MM.1S (cell line): ENCODE results near the gene FGD1.

Experiments used
- DNase-seq: peaks from one replicate; pipeline ENCODE4 v3.0.0-alpha.2; 2015
- H2AFZ ChIP-seq: fragments of 300-600 bp; sonication (generic); 2 replicates; pipeline ENCODE4 v1.6.0; 2016; ENCODE audit warnings: antibody characterized with exemption, low read length
- H3F3A ChIP-seq: fragments of 300-600 bp; sonication (generic); 2 replicates; pipeline ENCODE4 v1.6.1; 2016; ENCODE audit warnings: mild to moderate bottlenecking, antibody characterized with exemption, low read length, moderate library complexity, mixed read lengths; ENCODE audit not compliant: insufficient read depth
- H3K27ac ChIP-seq: fragments of 300-600 bp; sonication (generic); 2 replicates; pipeline ENCODE4 v1.5.1; 2016; ENCODE audit warnings: mild to moderate bottlenecking, low read length
- H3K27me3 ChIP-seq: fragments of 300-600 bp; sonication (generic); replicated peaks from 2 replicates; pipeline ENCODE4 v1.6.0; 2016; ENCODE audit warnings: low read length; ENCODE audit not compliant: insufficient read depth
- H3K36me3 ChIP-seq: fragments of 300-600 bp; sonication (generic); replicated peaks from 2 replicates; pipeline ENCODE4 v1.6.1; 2016; ENCODE audit warnings: mild to moderate bottlenecking, low read length, mixed read lengths; ENCODE audit not compliant: insufficient read depth
- H3K4me1 ChIP-seq: fragments of 300-600 bp; sonication (generic); 2 replicates; pipeline ENCODE4 v1.6.1; 2016; ENCODE audit warnings: low read length, mixed read lengths
- H3K4me2 ChIP-seq: fragments of 300-600 bp; sonication (generic); 2 replicates; pipeline ENCODE4 v1.6.0; 2016; ENCODE audit warnings: low read depth, low read length
- H3K4me3 ChIP-seq: fragments of 300-600 bp; sonication (generic); 2 replicates; pipeline ENCODE4 v1.5.1; 2016; ENCODE audit warnings: low read length, mixed read lengths
- H3K79me2 ChIP-seq: fragments of 300-600 bp; sonication (generic); 2 replicates; pipeline ENCODE4 v1.6.1; 2016; ENCODE audit warnings: mixed run types, low read length, mixed read lengths
- H3K9ac ChIP-seq: fragments of 300-600 bp; sonication (generic); 2 replicates; pipeline ENCODE4 v1.6.1; 2016; ENCODE audit warnings: low read length, mixed read lengths
- H3K9me2 ChIP-seq: fragments of 300-600 bp; sonication (generic); replicated peaks from 2 replicates; pipeline ENCODE4 v1.6.1; 2016; ENCODE audit warnings: mild to moderate bottlenecking, low read length, mixed read lengths; ENCODE audit not compliant: insufficient read depth
- H3K9me3 ChIP-seq: fragments of 300-600 bp; sonication (generic); replicated peaks from 2 replicates; pipeline ENCODE4 v1.6.1; 2016; ENCODE audit warnings: mild to moderate bottlenecking, low read length, mixed read lengths; ENCODE audit not compliant: insufficient read depth
- H4K20me1 ChIP-seq: fragments of 300-600 bp; sonication (generic); 2 replicates; pipeline ENCODE4 v1.6.1; 2016; ENCODE audit warnings: mild to moderate bottlenecking, low read length, moderate library complexity, mixed read lengths; ENCODE audit not compliant: insufficient read depth
- CTCF ChIP-seq: fragments of 300-600 bp; sonication (generic); IDR thresholded peaks from 2 replicates; pipeline ENCODE4 v1.5.1; 2016; ENCODE audit warnings: antibody characterized with exemption, low read length, mixed read lengths
- EZH2 ChIP-seq: fragments of 300-600 bp; sonication (generic); optimal IDR thresholded peaks from 2 replicates; pipeline ENCODE3; 2017; ENCODE audit warnings: low read depth, mild to moderate bottlenecking, antibody characterized with exemption, low read length, mixed read lengths
- EZH2phosphoT487 ChIP-seq: fragments of 300-600 bp; sonication (generic); IDR thresholded peaks from 2 replicates; pipeline ENCODE4 v1.6.1; 2018; ENCODE audit warnings: antibody characterized with exemption, low read length

Gene FGD1

GRCh38 chrX:54509400-54509799 lies 13.4 kb upstream of the FGD1 start:
- Histone ChIP-seq H3K9me3 (no peaks in the 10 kb centered on the region), H3K79me2 (no peaks in the 10 kb centered on the region), H3K4me3 (no peak overlapping the region), H3K4me1 (no peaks in the 10 kb centered on the region), H3K9ac (no peak overlapping the region), H3K27ac (no peak overlapping the region), H3K27me3 (no peaks in the 10 kb centered on the region), H4K20me1 (no peaks in the 10 kb centered on the region), H3K36me3 (no peaks in the 10 kb centered on the region), H3F3A (no peaks in the 10 kb centered on the region), H3K9me2 (no peaks in the 10 kb centered on the region), H2AFZ (no peak overlapping the region), H3K4me2 (no peak overlapping the region)
- no peak for TF ChIP-seq EZH2phosphoT487
- no peak for DNase-seq

GRCh38 chrX:54496936-54497335 lies 902 bp upstream of the FGD1 start:
- H3K4me2 ChIP-seq: no peak overlapping the region
- H3K27me3 ChIP-seq: no peaks in the 10 kb centered on the region
- H3K9me2 ChIP-seq: no peaks in the 10 kb centered on the region
- TF ChIP-seq EZH2phosphoT487 (no peak), CTCF (no peak)
- DNase-seq: no peak
- no peaks in the 10 kb centered on the region for H3K4me1 ChIP-seq
- no peak overlapping the region for H3K4me3 ChIP-seq
- H2AFZ ChIP-seq: no peak overlapping the region
- no peaks in the 10 kb centered on the region for H3F3A ChIP-seq
- no peak overlapping the region for H3K9ac ChIP-seq
- H3K79me2 ChIP-seq: no peaks in the 10 kb centered on the region
- no peak overlapping the region for H3K27ac ChIP-seq
- H3K9me3 ChIP-seq: no peaks in the 10 kb centered on the region
- H4K20me1 ChIP-seq: no peaks in the 10 kb centered on the region
- H3K36me3 ChIP-seq: no peaks in the 10 kb centered on the region

GRCh38 chrX:54496517-54496852 lies 451 bp upstream of the FGD1 start:
- no peaks in the 10 kb centered on the region for H3K9me3 ChIP-seq
- H2AFZ ChIP-seq: no peak overlapping the region; the same call in 1 of the 2 replicates
- H3K27me3 ChIP-seq: no peaks in the 10 kb centered on the region
- no peaks in the 10 kb centered on the region for H3K79me2 ChIP-seq
- no peaks in the 10 kb centered on the region for H3K9me2 ChIP-seq
- TF ChIP-seq CTCF (no peak), EZH2phosphoT487 (no peak), EZH2 (no peak)
- H3K4me2 ChIP-seq: peak overlapping the region; percentile 60; the same call in 1 of the 2 replicates
- no peaks in the 10 kb centered on the region for H3K36me3 ChIP-seq
- H3F3A ChIP-seq: no peaks in the 10 kb centered on the region
- no peaks in the 10 kb centered on the region for H4K20me1 ChIP-seq
- H3K4me3 ChIP-seq: peak overlapping the region; percentile 58
- no peak overlapping the region for H3K27ac ChIP-seq
- no peak overlapping the region for H3K9ac ChIP-seq
- no peaks in the 10 kb centered on the region for H3K4me1 ChIP-seq
- DNase-seq: no peak

- H3K27ac ChIP-seq: no peak overlapping the region
- H3K36me3 ChIP-seq: no peaks in the 10 kb centered on the region
- DNase-seq: no peak
- H3K79me2 ChIP-seq: no peaks in the 10 kb centered on the region
- peak overlapping the region; percentile 28; the same call in 1 of the 2 replicates for H3K9ac ChIP-seq
- peak overlapping the region; percentile 58 for H3K4me3 ChIP-seq
- H3K9me3 ChIP-seq: no peaks in the 10 kb centered on the region
- H3K4me1 ChIP-seq: no peaks in the 10 kb centered on the region
- peak overlapping the region; percentile 60 for H3K4me2 ChIP-seq
- H3K27me3 ChIP-seq: no peaks in the 10 kb centered on the region
- H3F3A ChIP-seq: no peaks in the 10 kb centered on the region
- H3K9me2 ChIP-seq: no peaks in the 10 kb centered on the region
- H4K20me1 ChIP-seq: no peaks in the 10 kb centered on the region
- no peak for TF ChIP-seq EZH2phosphoT487
- no peak for TF ChIP-seq CTCF
- no peak for TF ChIP-seq EZH2
- H2AFZ ChIP-seq: no peak overlapping the region; the same call in 1 of the 2 replicates
Measured at GRCh38 chrX:54494989-54495813, 833 bp downstream of the FGD1 start.
